T-helper 9 cell (primary cell): ENCODE data around the gene UBE2J2.
A peak's percentile ranks its signal among the peaks of the same experiment; 100 is the strongest.

ENCODE experiments used
- DNase-seq: peaks from one replicate; pipeline ENCODE4 v3.0.0-alpha.2; 2020

The UBE2J2 gene

DNA sequence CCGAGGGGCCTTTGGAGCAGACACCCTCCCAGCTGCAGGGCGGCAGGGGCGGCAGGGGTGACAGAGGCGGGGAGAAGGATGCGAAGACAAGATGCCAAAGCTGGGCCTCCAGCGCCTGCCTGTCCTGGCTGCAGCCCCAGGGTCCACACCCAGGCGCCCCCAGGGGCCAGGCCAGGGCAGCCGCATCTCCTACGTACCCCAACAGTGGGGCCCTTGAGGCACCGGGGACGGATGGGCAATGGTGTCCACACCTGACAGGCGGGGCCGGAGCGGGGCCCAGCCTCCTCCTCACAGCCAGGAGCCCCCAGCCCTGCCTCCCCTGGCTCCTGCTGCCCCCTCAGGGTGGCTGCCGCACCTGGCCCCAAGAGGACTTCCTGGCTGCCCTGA, 34.4 kb downstream of the UBE2J2 start:
- DNase-seq, result no peak

DNA sequence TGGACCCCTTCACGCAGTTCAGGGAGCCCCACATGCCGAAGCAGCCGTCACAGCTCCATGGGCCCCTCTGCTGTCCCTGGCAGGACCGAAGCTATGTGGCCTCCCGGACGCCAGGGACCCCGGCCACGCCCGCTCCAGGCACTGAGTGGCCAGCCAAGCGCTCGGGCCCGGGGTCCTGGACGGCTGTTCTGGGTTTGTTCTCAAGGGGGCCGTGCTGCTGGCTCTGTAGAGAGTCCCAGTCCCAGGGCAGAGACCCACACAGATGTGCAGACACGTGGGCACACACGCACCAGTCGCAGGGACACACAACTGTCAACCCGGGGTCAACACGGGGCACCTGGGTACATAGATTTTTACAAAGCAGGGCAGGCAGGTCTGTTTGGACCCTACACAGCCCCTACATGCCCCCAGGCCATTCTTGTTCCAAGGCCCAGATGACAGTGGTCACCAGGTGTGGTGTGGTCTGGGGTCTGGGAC, 34.9 kb downstream of the UBE2J2 start:
- no peak for DNase-seq

DNA sequence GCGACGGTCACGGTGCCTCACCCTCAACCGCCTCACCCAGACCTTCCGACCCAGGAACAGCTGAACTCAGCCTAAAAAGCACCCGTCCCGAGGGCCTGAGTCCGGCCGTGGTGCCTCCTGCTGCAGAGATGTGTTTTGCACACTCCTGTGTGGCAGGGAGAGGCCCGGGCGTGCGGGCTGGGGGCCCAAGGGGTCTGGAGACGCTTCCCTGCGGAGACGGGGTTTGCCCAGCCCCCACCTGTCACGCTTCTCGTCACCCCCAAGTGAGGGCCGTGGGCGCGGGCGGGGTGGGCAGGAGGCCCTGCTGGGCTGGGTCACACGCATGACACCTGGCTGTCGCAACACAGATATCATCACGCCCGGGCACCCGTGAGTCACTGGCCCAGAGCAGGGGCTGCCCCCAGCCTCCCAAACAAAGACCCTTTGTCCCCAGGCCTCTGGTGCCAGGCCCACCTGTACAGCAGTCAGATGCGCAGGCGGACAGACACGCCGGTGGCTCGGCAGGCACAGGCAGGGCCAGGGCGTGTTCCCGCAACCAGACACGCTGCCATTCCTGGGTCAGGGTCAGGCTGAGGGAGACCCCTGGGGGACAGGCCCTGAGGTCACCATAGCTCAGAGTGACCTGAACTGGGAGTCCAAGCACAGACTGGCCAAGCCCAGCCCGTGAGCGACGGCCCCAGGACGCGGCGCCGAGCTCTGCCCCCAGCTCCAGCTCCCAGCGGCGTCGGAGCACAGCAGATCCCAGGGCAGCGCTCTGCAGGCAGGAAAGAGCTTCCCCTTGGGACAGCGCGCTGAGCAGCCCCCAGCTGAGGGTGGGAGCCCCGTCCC, 35.6 kb downstream of the UBE2J2 start:
- DNase-seq, result no peak

DNA sequence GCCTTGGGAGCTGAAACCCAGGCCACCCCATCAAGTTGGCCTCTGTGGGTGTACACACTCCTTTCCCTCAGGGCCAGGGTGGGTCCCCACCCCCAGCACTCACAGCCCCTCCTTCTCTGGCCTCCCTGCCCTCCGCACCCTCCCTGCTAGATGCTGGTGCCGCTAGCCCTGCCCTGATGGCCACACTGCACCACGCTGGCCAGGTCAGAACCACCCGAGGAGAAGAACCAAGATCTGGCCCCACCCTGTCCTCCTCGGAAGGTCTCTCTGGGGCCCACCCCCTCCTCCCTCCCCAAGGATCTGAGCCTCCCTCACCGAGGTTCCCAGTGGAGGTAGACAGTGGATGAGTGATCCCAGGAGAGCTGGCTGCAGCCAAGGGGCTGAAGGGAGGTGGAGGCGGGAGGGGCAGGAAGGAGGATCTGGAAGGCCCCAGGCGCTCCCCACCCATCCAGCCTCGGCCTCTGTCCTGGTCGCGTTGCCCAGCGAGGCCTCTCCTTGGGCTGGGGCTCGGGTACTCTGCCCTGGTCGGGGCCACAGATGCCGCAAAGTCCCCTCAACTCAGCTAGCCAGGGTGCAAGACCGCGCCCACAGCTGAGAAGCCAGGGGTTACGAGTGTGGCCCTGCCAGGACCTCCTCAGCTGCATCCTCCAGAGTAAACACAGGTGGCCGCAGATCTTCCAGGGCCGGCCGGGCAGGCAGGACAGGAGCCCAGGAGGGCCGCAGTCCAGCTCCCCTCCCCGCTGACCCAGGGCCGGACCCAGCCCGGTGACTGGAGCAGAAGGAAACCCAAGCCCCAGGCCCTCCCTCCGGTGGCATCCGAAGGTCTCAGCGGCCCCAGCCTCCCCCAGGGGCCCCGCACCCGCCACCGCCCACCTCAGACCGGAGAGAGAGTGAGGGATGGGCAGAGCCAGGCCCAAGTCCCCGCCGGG, 36.4 kb downstream of the UBE2J2 start:
- DNase-seq, result no peak

DNA sequence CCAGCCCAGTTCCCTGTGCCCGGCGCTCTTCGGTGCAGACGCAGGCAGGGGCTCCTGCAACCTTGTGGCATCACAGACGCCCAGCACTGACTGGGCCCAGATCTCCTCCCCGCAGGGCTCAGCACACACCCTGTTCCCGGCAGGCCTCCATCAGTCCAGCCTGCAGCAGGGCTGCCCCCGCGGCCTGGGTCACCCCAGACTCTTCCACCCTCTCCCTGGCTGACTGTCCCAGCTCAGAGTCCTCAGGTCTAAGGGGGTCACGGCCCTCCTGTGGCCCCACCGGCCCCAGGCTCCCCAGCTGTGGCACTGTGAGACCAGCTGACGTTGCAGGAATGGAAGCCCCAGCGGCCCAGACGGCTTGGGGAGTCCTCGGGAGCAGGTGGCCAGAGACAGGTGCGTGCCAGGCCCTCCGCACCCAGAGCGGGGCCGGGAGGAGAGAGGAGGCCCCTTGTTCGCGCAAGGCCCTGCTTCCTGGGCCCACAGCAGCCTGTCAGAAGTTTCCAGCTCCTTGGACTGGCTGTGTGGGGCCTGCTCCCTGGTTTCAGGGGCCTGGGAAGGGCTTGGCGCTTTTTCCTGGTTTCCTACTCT, 37.4 kb downstream of the UBE2J2 start:
- no peak for DNase-seq

DNA sequence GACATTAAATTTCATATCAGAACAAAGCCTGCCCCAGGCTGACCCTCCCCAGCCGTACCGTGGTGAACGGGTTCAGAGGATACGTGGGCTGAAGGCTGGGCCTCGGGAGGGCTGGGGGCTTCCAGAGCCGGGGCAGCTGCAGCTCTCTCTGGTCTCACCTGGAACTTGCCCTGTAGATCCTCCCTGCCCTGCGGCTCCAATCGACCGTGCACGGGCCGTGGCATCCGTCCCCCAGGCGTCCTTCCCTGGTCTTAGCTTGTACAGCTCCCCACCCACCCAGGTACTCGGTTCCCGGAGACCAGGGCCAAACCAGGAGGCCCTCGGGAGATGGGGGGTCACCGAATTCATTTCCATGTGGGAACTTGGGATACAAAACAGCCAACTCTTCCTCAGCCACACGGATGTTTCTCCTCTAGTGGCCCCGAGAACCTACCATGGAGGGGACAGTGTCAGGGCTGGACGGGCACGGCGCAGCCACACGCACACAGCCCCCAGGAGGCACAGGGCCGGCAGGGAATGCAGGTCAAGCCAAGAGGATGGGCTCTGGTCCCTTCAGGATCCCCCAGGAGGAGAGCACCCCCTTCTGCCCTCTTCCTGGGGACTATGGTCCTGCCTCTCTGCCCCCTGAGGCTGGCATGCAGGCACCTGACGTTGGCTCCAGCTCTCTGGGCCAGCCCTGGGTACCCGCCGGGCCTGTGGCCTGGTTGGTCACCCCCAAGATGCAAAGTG, 38.5 kb downstream of the UBE2J2 start:
- DNase-seq, result no peak

DNA sequence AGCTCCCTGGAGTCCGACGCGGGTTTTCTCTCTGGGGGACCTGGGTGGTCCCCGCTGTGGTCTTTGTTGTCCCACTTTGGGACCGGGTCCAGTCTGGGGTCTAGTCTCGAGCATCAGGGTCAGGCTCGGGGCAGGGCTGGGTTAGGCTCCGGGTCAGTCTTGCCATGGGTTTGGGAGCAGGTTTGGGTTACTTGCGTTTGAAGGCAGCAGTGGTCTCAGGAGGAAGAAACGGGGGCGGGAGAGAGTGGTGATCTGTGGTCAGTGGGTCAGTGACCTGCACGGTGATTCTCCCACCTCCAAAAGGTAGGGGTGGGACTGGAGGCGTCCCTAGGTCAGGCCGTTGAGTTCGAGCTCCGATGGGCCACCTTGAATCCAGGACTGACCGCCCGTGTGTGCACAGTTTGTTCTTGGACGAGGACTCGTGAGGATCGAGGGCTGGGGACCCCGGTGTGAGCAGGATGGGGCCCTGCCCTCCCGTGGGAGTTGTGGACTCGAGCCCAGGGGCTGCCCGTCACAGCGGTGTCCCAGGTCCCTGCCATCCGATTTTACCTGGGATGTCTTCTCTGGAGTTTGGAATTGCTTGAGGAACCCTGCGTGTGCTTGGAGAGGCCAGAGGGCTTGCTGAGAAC, 39.4 kb downstream of the UBE2J2 start:
- DNase-seq, result no peak

DNA sequence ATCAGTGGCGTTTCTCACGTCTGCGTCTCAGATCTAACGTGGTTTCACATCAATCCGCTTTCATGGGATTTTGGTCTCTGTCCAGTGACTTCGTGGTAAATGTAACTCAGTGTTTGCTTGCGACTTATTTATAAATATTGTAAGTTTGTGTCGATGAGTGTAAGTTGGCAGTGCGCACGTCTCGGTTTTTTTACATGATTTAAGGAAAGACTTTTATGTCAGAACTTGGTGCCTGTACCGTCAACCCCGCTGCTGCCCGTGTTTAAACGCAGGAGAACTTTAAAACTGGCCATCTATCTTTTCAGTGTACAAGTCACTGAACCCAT, 40.1 kb downstream of the UBE2J2 start:
- no peak for DNase-seq

DNA sequence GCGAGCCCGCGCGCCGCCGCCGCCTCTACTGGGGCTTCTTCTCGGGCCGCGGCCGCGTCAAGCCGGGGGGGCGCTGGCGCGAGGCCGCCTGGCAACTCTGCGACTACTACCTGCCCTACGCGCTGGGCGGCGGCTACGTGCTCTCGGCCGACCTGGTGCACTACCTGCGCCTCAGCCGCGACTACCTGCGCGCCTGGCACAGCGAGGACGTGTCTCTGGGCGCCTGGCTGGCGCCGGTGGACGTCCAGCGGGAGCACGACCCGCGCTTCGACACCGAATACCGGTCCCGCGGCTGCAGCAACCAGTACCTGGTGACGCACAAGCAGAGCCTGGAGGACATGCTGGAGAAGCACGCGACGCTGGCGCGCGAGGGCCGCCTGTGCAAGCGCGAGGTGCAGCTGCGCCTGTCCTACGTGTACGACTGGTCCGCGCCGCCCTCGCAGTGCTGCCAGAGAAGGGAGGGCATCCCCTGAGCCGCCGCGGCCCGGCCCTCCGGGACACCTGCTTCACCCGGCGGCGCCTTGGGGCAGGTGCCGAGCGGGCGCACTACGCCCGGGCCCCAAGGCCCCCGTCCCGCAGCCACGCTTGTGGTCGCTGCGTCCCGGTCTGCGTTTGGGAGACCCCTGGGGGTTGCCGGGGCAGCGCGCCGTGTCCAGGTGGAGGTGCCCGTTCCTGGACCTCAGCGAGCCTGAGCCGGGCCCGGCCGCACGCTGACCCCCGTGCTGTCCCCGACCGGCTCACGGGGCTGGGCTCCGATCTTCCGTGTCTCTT, 40.7 kb downstream of the UBE2J2 start:
- DNase-seq, result no peak

DNA sequence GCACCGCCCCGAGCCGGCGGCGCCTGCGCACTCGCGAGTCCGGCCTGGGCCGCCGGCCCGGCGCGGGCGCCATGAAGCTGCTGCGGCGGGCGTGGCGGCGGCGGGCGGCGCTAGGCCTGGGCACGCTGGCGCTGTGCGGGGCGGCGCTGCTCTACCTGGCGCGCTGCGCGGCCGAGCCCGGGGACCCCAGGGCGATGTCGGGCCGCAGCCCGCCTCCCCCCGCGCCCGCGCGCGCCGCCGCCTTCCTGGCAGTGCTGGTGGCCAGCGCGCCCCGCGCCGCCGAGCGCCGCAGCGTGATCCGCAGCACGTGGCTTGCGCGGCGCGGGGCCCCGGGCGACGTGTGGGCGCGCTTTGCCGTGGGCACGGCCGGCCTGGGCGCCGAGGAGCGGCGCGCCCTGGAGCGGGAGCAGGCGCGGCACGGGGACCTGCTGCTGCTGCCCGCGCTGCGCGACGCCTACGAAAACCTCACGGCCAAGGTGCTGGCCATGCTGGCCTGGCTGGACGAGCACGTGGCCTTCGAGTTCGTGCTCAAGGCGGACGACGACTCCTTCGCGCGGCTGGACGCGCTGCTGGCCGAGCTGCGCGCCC, 41.4 kb downstream of the UBE2J2 start, which contains the start of gene B3GALT6:
Gene B3GALT6 (plus strand): TSS at position 30 of the 588 bp plus-strand sequence. CDS start 42 bp downstream, at position 72.
- DNase-seq, result no peak

DNA sequence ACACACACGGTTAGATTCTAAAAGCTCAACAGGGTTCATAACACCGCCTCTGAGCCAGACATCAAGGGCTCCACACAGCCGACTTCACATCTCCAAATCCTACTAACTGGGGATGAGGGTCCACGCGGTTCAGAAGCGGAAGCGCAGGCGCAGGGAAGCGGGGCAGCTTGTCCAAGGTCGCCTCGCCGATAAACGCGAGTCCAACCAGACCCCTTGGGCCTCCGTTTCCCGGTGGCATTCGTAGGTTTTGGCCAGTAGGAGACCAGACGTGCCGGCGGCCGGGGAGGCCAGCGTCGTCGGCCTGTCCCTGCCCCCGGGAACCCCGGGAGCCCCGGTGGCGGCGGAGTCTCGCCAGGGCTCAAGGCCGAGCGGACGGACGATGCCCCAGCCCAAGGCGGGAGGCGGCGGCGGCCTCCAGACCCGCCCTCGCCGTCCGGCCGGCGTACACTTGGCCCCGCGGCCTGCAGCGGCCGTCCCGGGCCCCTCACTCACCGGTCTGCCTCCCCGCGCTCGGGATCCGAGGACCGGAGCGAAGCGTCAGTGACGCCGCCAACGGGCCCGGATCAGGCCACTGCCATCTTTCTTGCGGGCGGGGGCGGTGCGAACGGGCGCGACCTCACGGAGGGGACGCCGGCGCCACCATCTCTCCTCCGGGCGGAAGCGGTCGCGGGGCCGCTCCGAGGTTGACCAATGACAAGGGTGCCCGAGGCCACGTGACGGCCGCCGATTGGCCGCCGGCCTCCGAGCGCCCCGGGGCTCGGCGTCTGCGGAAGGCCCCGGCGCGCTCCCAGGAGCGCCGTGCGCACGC, 42.0 kb downstream of the UBE2J2 start, which contains the start of gene SDF4:
Gene SDF4 (minus strand): TSS at position 602 of the 808 bp plus-strand sequence. CDS start 3,229 bp downstream, outside the sequence.
- DNase-seq, result peak; percentile 95

DNA sequence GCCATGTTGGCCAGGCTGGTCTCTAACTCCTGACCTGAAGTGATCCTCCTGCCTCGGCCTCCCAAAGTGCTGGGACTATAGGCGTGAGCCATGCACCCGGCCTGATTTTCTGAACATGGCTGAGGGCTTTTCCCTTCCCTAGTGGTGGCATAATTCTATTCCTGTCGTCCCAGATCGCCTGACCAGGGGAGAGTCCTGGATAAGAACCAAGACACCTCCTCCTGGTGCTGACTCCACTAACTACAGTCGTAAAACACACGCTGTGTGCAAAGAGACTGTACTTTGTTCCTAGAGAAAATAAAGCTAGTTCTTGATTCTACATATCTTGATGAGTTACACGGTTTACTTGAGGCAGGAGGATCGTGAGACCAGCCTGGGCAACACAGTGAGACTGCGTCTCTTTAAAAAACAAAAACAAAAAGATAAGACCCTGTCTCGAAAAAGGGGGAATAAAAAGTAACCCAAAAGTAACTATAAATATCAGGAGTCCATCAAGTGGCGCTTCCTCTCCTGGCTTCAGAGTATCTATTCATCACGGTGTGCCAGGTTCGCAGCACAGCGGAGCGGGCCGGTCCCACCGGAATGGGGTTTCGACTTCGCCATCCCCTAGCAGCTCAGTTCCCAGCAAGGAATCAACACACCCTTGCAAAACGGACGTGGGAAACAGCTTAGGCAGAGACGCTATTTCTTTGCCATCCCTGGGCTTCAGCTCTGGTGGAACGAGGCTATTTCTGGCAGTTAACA, 42.8 kb downstream of the UBE2J2 start:
- no peak for DNase-seq

DNA sequence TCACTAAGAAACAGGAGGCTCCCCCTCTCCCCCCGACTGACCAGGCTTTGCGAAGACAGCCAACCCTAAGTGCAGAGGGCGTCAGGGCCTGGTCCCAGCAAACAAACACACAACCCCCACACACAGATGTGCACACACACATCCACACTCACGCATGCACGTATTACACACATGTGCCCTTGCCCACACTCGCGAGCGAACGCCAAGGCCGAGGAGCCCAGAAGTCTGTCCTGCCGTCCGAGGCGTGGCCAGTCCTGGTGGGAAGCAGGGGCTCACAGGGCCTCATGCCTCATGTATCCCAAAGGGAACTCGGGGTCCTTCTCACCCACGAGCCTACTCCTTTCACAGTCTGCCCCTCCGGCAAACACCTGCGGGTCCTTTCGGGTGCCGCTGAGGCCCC, 43.9 kb downstream of the UBE2J2 start:
- DNase-seq, result no peak

DNA sequence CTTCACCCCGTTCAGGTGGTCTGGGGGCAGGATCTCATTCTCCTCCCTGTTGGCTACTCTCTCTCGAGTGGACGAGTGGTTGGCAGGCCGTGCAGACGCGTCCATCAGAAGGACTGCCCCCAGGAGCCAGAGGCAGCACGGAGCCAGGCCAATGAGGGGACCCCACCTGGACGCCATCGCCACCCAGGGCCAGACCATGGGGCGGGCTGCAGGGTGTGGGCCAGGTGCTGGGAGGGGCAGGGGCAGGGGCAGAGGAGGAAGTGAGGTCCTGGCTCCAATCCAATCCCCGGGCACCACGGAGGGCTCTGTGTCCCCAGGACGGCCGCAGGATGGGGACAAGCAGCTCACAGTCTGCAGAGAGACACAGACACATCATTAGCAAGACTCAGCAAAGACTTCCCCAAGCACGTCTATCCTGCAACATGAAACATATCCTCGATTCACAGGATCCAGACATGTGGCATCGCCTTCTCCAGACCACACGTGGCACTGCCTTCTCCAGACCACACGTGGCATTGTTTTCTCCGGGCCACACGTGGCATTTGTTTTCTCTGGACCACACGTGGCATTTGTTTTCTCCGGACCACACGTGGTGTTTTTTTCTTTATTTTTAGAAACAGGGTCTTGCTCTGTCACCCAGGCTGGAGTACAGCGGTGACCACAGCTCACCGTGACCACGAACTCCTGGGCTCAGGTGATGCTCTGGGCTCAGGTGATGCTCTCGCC, 44.9 kb downstream of the UBE2J2 start:
- no peak for DNase-seq

DNA sequence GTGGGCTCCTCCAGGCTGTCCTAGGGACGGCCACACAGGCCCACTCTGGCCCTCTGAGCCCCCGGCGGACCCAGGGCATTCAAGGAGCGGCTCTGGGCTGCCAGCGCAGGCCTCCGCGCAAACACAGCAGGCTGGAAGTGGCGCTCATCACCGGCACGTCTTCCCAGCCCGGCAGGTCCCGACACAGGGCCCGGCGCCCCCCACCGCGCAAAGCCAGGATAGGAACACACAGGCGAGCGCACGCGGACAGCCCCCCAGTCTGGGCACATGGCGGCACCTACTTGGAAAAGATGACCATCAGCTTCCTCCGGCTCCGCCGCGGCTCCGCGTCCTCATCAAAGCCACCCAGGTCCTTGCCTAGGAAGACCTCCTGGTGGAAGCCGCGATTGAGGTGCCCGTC, 45.5 kb downstream of the UBE2J2 start:
- DNase-seq, result no peak

DNA sequence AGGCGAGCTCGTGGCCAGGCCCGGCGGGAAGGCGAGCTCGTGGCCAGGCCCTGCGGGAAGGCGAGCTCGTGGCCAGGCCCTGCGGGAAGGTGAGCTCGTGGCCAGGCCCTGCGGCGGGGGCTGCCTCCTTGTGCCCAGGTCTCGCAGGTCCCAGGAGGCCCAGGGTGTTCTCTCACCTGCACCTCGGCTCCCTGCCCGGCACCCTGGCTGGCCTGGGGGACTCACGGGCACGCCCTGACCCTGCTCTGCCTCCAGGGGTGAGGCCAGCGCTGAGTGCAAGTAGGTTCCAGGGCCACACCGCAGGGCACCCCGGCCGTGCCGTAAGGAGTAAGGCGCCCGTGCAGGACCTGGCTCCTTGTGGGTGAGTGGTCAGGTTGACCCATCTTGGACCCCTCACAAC, 46.3 kb downstream of the UBE2J2 start:
- no peak for DNase-seq

DNA sequence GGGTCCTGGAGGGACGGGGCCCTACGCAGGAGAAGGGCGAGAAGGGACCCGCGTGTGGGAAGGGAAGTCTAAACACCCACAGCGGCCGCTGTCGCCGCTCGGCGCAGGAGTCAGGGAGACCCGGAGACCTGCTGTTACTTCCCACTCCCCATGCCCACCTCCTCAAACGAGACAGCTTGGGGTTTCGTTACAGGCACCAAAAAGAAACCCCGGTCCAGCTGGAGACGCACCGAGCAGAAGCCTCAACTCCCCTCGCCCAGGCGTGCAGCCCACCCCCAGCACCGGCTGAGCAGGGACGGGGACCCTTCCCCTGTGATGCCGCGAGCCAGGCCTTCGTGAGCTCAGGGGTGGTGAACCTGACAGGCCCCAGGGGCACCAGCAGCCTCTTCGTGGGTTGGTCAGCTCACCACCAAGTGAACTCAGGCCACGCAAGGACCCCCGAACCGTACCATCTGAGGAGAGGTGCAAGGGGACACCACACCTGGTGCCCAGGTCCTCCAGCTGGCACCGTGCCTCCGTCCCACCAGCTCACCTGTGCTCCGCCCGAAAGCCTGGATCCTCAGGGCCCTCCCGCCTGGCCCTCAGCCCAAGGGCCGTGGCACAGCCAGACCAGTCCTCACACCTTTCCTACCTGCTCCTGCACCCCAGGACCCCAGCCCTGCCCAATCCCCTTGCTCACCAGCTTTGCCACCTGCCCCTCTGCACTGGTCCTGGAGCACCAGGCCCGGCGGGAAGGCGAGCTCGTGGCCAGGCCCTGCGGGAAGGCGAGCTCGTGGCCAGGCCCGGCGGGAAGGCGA, 46.9 kb downstream of the UBE2J2 start:
- no peak for DNase-seq

DNA sequence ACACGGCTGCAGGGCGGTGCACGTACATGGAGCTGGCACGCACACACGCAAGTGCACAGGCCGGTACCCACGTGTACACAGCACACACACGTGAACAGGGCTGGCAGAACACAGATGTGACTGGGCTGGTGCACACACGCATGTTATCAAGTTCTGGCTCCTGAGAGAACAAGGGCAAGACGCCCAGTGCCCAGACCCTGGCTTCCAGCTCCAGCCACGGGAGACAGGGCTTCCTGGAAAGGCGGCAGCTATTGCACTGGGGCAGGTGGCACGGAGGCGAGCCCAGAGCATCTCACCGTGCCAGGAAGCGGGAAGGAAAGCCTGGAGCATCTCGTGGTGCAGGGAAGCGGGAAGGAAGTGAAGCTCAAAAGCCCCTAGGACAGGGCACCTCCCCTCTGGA, 47.7 kb downstream of the UBE2J2 start:
- DNase-seq, result no peak
